ENCODE measurements around the gene RBM15B. TPM values are rescaled to one million over a fixed set of nuclear protein-coding genes. Genes with fewer than 3 reads are reported as not detected.

RBM15B gene
- total RNA-seq, 1 experiment from 2014 or later: 30.9 TPM

DNA sequence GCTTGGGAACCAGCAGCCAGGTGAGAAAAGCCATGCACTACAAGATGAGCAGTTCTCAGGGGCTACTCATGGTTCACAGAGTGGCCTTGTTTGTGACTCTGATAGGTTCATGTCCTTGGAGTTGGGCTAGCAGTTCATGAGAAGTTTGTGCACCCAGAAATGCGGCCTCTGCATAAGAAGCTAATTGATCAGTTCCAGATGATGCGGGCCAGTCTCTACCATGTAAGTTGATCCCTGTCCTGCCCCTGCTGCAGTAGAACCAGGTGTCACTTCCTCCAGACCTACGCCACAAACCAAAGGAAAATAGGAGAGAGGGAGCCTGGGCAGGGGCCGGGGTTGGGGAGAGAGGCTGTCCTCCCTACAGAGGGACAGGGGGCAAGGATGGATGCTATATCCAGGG lies 33.2 kb upstream of the RBM15B start:
- POLR2A ChIA-PET: no interaction called here
- no peaks in the 10 kb centered on the region for H3K27me3 ChIP-seq (ENCODE audit: control insufficient read depth, insufficient read depth, low read length)
- ATAC-seq (no peak), DNase-seq (ENCODE audit: low read depth, low spot score) (no peak)
- H3K4me3 ChIP-seq (ENCODE audit: low read depth in 2 of 2, low read length in 2 of 2): no peak overlapping the region
- TF ChIP-seq, protein P1, sequence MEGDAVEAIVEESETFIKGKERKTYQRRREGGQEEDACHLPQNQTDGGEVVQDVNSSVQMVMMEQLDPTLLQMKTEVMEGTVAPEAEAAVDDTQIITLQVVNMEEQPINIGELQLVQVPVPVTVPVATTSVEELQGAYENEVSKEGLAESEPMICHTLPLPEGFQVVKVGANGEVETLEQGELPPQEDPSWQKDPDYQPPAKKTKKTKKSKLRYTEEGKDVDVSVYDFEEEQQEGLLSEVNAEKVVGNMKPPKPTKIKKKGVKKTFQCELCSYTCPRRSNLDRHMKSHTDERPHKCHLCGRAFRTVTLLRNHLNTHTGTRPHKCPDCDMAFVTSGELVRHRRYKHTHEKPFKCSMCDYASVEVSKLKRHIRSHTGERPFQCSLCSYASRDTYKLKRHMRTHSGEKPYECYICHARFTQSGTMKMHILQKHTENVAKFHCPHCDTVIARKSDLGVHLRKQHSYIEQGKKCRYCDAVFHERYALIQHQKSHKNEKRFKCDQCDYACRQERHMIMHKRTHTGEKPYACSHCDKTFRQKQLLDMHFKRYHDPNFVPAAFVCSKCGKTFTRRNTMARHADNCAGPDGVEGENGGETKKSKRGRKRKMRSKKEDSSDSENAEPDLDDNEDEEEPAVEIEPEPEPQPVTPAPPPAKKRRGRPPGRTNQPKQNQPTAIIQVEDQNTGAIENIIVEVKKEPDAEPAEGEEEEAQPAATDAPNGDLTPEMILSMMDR (IDR thresholded peaks at IDR 0.05): no peak
- TF ChIP-seq POLR2AphosphoS5 (IDR thresholded peaks at IDR 0.05; ENCODE audit: low read depth, low read length) (no peak), TCF7L2 (IDR thresholded peaks at IDR 0.05; ENCODE audit: low read depth, low read length) (no peak), SIN3A (IDR thresholded peaks at IDR 0.05; ENCODE audit: borderline replicate concordance, insufficient read depth, low read depth, low read length) (no peak)
- TF ChIP-seq, protein P2, sequence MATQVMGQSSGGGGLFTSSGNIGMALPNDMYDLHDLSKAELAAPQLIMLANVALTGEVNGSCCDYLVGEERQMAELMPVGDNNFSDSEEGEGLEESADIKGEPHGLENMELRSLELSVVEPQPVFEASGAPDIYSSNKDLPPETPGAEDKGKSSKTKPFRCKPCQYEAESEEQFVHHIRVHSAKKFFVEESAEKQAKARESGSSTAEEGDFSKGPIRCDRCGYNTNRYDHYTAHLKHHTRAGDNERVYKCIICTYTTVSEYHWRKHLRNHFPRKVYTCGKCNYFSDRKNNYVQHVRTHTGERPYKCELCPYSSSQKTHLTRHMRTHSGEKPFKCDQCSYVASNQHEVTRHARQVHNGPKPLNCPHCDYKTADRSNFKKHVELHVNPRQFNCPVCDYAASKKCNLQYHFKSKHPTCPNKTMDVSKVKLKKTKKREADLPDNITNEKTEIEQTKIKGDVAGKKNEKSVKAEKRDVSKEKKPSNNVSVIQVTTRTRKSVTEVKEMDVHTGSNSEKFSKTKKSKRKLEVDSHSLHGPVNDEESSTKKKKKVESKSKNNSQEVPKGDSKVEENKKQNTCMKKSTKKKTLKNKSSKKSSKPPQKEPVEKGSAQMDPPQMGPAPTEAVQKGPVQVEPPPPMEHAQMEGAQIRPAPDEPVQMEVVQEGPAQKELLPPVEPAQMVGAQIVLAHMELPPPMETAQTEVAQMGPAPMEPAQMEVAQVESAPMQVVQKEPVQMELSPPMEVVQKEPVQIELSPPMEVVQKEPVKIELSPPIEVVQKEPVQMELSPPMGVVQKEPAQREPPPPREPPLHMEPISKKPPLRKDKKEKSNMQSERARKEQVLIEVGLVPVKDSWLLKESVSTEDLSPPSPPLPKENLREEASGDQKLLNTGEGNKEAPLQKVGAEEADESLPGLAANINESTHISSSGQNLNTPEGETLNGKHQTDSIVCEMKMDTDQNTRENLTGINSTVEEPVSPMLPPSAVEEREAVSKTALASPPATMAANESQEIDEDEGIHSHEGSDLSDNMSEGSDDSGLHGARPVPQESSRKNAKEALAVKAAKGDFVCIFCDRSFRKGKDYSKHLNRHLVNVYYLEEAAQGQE (IDR thresholded peaks at IDR 0.05; ENCODE audit: insufficient read depth in 1 of 2, low read depth in 2 of 2, low read length in 1 of 2): no peak
- no peak overlapping the region for H3K27ac ChIP-seq (ENCODE audit: low read length)
- CTCF ChIA-PET: no interaction called here
- H3K36me3 ChIP-seq (ENCODE audit: control insufficient read depth, insufficient read depth, low read length): no peaks in the 10 kb centered on the region
- in situ Hi-C loops (cut with HindIII; ENCODE audit: low pct_unique_long_range_greater_than_20kb, low sequenced_read_pairs): no loop called here
- no TSS peak for BruUV-seq (replicated peaks)
- no peaks in the 10 kb centered on the region for H3K4me1 ChIP-seq (ENCODE audit: control insufficient read depth, insufficient read depth, low read length)
- no peaks in the 10 kb centered on the region for H3K9me3 ChIP-seq (ENCODE audit: control insufficient read depth, insufficient read depth, low read depth, low read length)
- intact Hi-C loops (cut with micrococcal nuclease; ENCODE audit: unreplicated experiment): no loop called here

DNA sequence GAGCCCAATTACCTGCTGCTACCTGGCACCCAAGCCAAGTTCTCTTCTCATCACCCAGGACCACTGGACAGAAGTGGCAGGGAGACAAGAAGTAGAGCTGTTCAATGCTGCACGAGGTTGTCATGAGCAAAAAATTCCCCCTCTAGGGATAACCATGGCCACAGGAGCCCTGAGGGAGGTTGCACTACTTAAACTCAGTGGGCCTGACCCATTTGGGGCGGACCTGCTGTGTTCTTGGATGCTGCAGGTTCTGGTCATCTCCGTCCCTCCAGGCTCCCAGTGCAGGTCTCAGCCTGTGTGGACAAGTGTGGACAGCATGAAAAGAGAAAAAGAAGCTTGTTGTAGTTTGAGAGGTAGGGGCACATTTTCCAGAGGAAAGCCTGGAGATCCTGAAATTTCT lies 32.1 kb upstream of the RBM15B start:
- BruUV-seq (replicated peaks): no TSS peak
- intact Hi-C loops (cut with micrococcal nuclease; ENCODE audit: unreplicated experiment) (no loop called here), in situ Hi-C loops (cut with HindIII; ENCODE audit: low pct_unique_long_range_greater_than_20kb, low sequenced_read_pairs) (no loop called here)
- Histone ChIP-seq H3K4me3 (ENCODE audit: low read depth in 2 of 2, low read length in 2 of 2) (no peak overlapping the region), H3K27ac (ENCODE audit: low read length) (no peak overlapping the region), H3K4me1 (ENCODE audit: control insufficient read depth, insufficient read depth, low read length) (no peaks in the 10 kb centered on the region), H3K36me3 (ENCODE audit: control insufficient read depth, insufficient read depth, low read length) (no peaks in the 10 kb centered on the region), H3K27me3 (ENCODE audit: control insufficient read depth, insufficient read depth, low read length) (no peaks in the 10 kb centered on the region), H3K9me3 (ENCODE audit: control insufficient read depth, insufficient read depth, low read depth, low read length) (no peaks in the 10 kb centered on the region)
- ATAC-seq: no peak
- no peak for DNase-seq (ENCODE audit: low read depth, low spot score)
- POLR2A ChIA-PET: no interaction called here
- TF ChIP-seq TCF7L2 (IDR thresholded peaks at IDR 0.05; ENCODE audit: low read depth, low read length): no peak
- no peak for TF ChIP-seq POLR2AphosphoS5 (IDR thresholded peaks at IDR 0.05; ENCODE audit: low read depth, low read length)
- TF ChIP-seq, protein P1 (IDR thresholded peaks at IDR 0.05): no peak
- TF ChIP-seq SIN3A (IDR thresholded peaks at IDR 0.05; ENCODE audit: borderline replicate concordance, insufficient read depth, low read depth, low read length): no peak
- TF ChIP-seq, protein P2 (IDR thresholded peaks at IDR 0.05; ENCODE audit: insufficient read depth in 1 of 2, low read depth in 2 of 2, low read length in 1 of 2): no peak
- CTCF ChIA-PET: no interaction called here

All from Panc1 (cell line).